ENCODE results near the gene SLC26A2. TPM values are rescaled to one million over a fixed set of nuclear protein-coding genes. Genes with fewer than 3 reads are reported as not detected.

Gene SLC26A2
- total RNA-seq, 1 donor from 2014 or later: 4.7 TPM

- no peaks in the 10 kb centered on the region for H3K4me1 Mint-ChIP-seq (ENCODE audit: low read depth, unreplicated experiment)
- H3K9me3 Mint-ChIP-seq (ENCODE audit: unreplicated experiment): no peaks in the 10 kb centered on the region
- no peak overlapping the region for H3K27ac Mint-ChIP-seq (ENCODE audit: unreplicated experiment)
- no peaks in the 10 kb centered on the region for H3K36me3 Mint-ChIP-seq (ENCODE audit: unreplicated experiment)
- no peak for DNase-seq
- H3K4me3 Mint-ChIP-seq (ENCODE audit: unreplicated experiment): no peak overlapping the region
- H3K27me3 Mint-ChIP-seq (ENCODE audit: unreplicated experiment): no peaks in the 10 kb centered on the region
- TF ChIP-seq CTCF (IDR thresholded peaks at IDR 0.05; ENCODE audit: partially characterized antibody, unreplicated experiment): no peak
These were observed 19.3 kb downstream of the SLC26A2 start for GRCh38 chr5:149979896-149980295.

- no peak overlapping the region for H3K27ac Mint-ChIP-seq (ENCODE audit: unreplicated experiment)
- no peaks in the 10 kb centered on the region for H3K4me1 Mint-ChIP-seq (ENCODE audit: low read depth, unreplicated experiment)
- no peaks in the 10 kb centered on the region for H3K36me3 Mint-ChIP-seq (ENCODE audit: unreplicated experiment)
- no peak overlapping the region for H3K4me3 Mint-ChIP-seq (ENCODE audit: unreplicated experiment)
- no peaks in the 10 kb centered on the region for H3K9me3 Mint-ChIP-seq (ENCODE audit: unreplicated experiment)
- no peak for DNase-seq
- H3K27me3 Mint-ChIP-seq (ENCODE audit: unreplicated experiment): no peaks in the 10 kb centered on the region
- TF ChIP-seq CTCF (IDR thresholded peaks at IDR 0.05; ENCODE audit: partially characterized antibody, unreplicated experiment): no peak
These were observed 20.6 kb downstream of the SLC26A2 start for GRCh38 chr5:149981206-149981605.

GRCh38 chr5:149982505-149982904, 21.9 kb downstream of the SLC26A2 start:
- no peak for TF ChIP-seq CTCF (IDR thresholded peaks at IDR 0.05; ENCODE audit: partially characterized antibody, unreplicated experiment)

GRCh38 chr5:149988126-149988525, 27.6 kb downstream of the SLC26A2 start:
- no peak overlapping the region for H3K27ac Mint-ChIP-seq (ENCODE audit: unreplicated experiment)
- no peak overlapping the region for H3K4me3 Mint-ChIP-seq (ENCODE audit: unreplicated experiment)
- H3K27me3 Mint-ChIP-seq (ENCODE audit: unreplicated experiment): no peaks in the 10 kb centered on the region
- no peak for TF ChIP-seq CTCF (IDR thresholded peaks at IDR 0.05; ENCODE audit: partially characterized antibody, unreplicated experiment)
- DNase-seq: no peak
- no peaks in the 10 kb centered on the region for H3K4me1 Mint-ChIP-seq (ENCODE audit: low read depth, unreplicated experiment)
- no peaks in the 10 kb centered on the region for H3K36me3 Mint-ChIP-seq (ENCODE audit: unreplicated experiment)
- H3K9me3 Mint-ChIP-seq (ENCODE audit: unreplicated experiment): no peaks in the 10 kb centered on the region

More at GRCh38 chr5:149982505-149982904, 21.9 kb downstream of the SLC26A2 start:
- H3K4me1 Mint-ChIP-seq (ENCODE audit: low read depth, unreplicated experiment): no peaks in the 10 kb centered on the region
- no peaks in the 10 kb centered on the region for H3K27me3 Mint-ChIP-seq (ENCODE audit: unreplicated experiment)
- DNase-seq: no peak
- no peaks in the 10 kb centered on the region for H3K9me3 Mint-ChIP-seq (ENCODE audit: unreplicated experiment)
- no peak overlapping the region for H3K4me3 Mint-ChIP-seq (ENCODE audit: unreplicated experiment)
- no peaks in the 10 kb centered on the region for H3K36me3 Mint-ChIP-seq (ENCODE audit: unreplicated experiment)
- no peak overlapping the region for H3K27ac Mint-ChIP-seq (ENCODE audit: unreplicated experiment)

GRCh38 chr5:149990518-149991376, 30.2 kb downstream of the SLC26A2 start:
- peak; percentile 71 for DNase-seq
- H3K27me3 Mint-ChIP-seq (ENCODE audit: unreplicated experiment): no peaks in the 10 kb centered on the region
- H3K9me3 Mint-ChIP-seq (ENCODE audit: unreplicated experiment): no peaks in the 10 kb centered on the region

More at GRCh38 chr5:149990518-149991376, 30.2 kb downstream of the SLC26A2 start:
- Mint-ChIP-seq H3K36me3 (ENCODE audit: unreplicated experiment) (no peaks in the 10 kb centered on the region), H3K4me1 (ENCODE audit: low read depth, unreplicated experiment) (no peaks in the 10 kb centered on the region), H3K4me3 (ENCODE audit: unreplicated experiment) (no peak overlapping the region), H3K27ac (ENCODE audit: unreplicated experiment) (no peak overlapping the region)
- TF ChIP-seq CTCF (IDR thresholded peaks at IDR 0.05; ENCODE audit: partially characterized antibody, unreplicated experiment): peak; percentile 91

All from glutamatergic neuron (in vitro differentiated cells).